Measurements from ENCODE around the gene LRRC72. TPM values are rescaled to one million over a fixed set of nuclear protein-coding genes. Genes with fewer than 3 reads are reported as not detected.
"Not testable (repeated sequence)": the region's sequence is repeated elsewhere in the genome, so short reads cannot be mapped to it uniquely, and the experiment has no call there.

Gene LRRC72
- total and polyA plus RNA-seq, 12 donors, result not detected

DNA sequence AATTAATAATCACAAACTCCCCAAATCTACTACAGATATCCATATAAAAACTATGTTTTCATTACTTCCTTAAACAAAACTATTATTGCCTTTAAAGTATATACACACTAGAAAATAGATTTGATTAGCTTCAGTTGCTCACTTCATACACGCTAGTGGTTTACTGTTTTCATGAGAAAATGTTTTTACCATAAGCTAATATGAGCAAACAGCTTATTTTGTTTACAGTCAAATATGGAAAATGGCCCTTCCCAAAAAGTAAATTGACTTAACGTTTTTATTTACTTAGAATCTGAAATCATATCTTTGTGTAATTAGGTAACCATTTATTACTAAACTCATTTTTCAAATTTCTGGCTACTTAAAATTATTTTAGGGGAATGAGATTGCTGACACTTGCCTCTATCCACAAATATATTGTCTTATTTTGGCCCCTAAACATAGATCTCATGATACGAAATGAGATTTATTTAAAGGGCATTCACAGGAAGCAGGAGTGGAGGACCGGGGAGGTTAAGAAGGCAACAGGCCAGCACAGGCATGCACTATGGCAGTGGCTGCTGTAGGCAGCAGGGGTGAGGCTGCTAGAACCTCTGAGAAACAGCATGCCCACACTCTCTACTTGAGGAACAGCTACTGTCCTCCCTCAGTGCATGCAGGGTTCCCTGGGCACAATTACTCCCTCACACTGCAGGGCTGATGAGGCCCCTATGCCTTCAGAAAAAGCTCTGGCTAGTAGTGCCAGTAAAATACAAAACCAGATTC, 31.5 kb upstream of the LRRC72 start:
- H3K4me1 ChIP-seq (replicated peaks in 1 of 2), result no peaks in the 10 kb centered on the region
- H3K4me3 ChIP-seq, result no peak overlapping the region
- H3K36me3 ChIP-seq (replicated peaks in 1 of 2), result no peaks in the 10 kb centered on the region
- TF ChIP-seq, protein P1, sequence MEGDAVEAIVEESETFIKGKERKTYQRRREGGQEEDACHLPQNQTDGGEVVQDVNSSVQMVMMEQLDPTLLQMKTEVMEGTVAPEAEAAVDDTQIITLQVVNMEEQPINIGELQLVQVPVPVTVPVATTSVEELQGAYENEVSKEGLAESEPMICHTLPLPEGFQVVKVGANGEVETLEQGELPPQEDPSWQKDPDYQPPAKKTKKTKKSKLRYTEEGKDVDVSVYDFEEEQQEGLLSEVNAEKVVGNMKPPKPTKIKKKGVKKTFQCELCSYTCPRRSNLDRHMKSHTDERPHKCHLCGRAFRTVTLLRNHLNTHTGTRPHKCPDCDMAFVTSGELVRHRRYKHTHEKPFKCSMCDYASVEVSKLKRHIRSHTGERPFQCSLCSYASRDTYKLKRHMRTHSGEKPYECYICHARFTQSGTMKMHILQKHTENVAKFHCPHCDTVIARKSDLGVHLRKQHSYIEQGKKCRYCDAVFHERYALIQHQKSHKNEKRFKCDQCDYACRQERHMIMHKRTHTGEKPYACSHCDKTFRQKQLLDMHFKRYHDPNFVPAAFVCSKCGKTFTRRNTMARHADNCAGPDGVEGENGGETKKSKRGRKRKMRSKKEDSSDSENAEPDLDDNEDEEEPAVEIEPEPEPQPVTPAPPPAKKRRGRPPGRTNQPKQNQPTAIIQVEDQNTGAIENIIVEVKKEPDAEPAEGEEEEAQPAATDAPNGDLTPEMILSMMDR (IDR thresholded peaks at IDR 0.05), result no peak
- no peak for TF ChIP-seq POLR2A (IDR thresholded peaks at IDR 0.05)
- no peaks in the 10 kb centered on the region for H3K9me3 ChIP-seq (replicated peaks in 1 of 3)
- WGBS, 4 donors, result 57 to 68% (median 65%) methylated on average over 4 of the region's 4 CpGs
- H3K27ac ChIP-seq, result no peak overlapping the region
- intact Hi-C loops (cut with DNase I), result no loop called here
- H3K27me3 ChIP-seq, result no peaks in the 10 kb centered on the region
- DNase-seq, result no peak

DNA sequence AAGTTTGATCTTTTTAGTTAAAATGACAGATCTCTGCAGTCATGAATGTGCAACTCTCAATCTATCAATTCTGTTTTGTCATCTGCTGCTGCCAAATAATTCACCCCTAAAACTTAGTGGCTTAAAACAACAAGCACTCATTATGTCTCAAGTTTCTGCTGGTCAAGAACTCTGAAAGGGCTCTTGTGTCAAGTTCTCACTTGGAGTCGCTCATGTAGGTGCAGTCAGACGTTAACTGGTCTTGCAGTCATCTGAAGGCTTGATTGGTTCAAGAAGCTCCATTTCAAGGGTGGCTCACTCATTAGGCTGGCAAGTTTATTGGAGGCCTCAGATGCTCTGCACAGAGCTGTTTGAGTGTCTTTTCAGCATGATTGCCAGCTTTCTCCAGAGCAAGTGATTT, 28.5 kb upstream of the LRRC72 start:
- Histone ChIP-seq H3K27me3 (no peaks in the 10 kb centered on the region), H3K36me3 (replicated peaks in 1 of 2) (no peaks in the 10 kb centered on the region), H3K4me3 (no peak overlapping the region), H3K4me1 (replicated peaks in 1 of 2) (no peaks in the 10 kb centered on the region), H3K9me3 (replicated peaks in 1 of 3) (no peaks in the 10 kb centered on the region), H3K27ac (no peak overlapping the region)
- no peak for DNase-seq
- 73 to 88% (median 74%) methylated on average over 2 of the region's 2 CpGs for WGBS, 4 donors
- intact Hi-C loops (cut with DNase I), result no loop called here
- TF ChIP-seq POLR2A (IDR thresholded peaks at IDR 0.05), result no peak
- TF ChIP-seq, protein P1 (IDR thresholded peaks at IDR 0.05), result no peak

DNA sequence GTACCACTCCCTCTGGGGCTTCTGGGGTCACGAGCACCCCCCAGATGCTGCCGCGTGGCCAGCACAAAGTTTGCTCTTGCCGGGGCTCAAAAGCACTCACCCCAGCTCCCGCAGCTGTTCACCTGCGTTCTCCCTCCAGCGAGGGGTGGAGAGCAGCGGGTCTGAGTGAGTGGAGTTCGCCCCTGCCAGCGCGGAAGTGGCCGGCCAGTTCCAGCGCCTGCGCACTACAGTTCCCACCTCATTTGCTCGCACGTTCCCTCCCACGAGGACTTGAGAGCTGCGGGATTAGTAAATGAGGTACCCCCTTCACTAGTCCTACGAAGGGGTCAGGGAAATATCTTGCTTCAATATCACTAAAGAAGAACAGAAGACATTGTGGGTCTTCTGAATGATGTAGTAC, 24.3 kb upstream of the LRRC72 start:
- intact Hi-C loops (cut with DNase I), result no loop called here
- H3K4me1 ChIP-seq (replicated peaks in 1 of 2), result no peaks in the 10 kb centered on the region
- no peaks in the 10 kb centered on the region for H3K9me3 ChIP-seq (replicated peaks in 1 of 3)
- 90 to 91% (median 91%) methylated on average over 18 to 19 of the region's 19 CpGs for WGBS, 4 donors
- H3K4me3 ChIP-seq, result no peak overlapping the region
- H3K36me3 ChIP-seq (replicated peaks in 1 of 2), result no peaks in the 10 kb centered on the region
- H3K27ac ChIP-seq, result no peak overlapping the region
- no peaks in the 10 kb centered on the region for H3K27me3 ChIP-seq
- DNase-seq, result no peak
- TF ChIP-seq, protein P1 (IDR thresholded peaks at IDR 0.05), result no peak
- no peak for TF ChIP-seq POLR2A (IDR thresholded peaks at IDR 0.05)

DNA sequence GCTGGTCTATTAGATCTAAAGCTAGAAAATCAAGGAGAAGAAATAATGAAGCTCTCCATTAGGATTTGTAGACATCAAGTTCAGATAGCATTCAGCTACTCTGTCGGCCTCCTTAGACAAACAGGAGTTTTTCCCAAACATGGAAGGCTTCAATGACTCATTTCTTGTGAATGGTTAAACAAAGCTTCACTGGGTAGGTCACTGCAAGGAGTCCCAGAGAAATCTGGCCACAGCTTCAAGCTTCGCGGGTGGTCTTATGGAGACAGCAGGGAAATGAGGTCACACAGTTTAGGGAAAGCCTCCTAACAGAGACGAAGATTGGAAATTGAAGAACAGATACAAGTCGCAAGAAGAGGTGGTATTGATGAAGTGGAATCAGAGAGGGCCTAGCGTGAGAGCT, 22.6 kb upstream of the LRRC72 start:
- TF ChIP-seq, protein P1 (IDR thresholded peaks at IDR 0.05), result no peak
- no peak for TF ChIP-seq POLR2A (IDR thresholded peaks at IDR 0.05)
- no peaks in the 10 kb centered on the region for H3K4me1 ChIP-seq (replicated peaks in 1 of 2)
- H3K4me3 ChIP-seq, result no peak overlapping the region
- H3K9me3 ChIP-seq (replicated peaks in 1 of 3), result no peaks in the 10 kb centered on the region
- H3K36me3 ChIP-seq (replicated peaks in 1 of 2), result no peaks in the 10 kb centered on the region
- WGBS, 4 donors, result 77 to 81% (median 80%) methylated on average over 6 of the region's 6 CpGs
- H3K27ac ChIP-seq, result no peak overlapping the region
- DNase-seq, result no peak
- no peaks in the 10 kb centered on the region for H3K27me3 ChIP-seq
- intact Hi-C loops (cut with DNase I), result no loop called here

DNA sequence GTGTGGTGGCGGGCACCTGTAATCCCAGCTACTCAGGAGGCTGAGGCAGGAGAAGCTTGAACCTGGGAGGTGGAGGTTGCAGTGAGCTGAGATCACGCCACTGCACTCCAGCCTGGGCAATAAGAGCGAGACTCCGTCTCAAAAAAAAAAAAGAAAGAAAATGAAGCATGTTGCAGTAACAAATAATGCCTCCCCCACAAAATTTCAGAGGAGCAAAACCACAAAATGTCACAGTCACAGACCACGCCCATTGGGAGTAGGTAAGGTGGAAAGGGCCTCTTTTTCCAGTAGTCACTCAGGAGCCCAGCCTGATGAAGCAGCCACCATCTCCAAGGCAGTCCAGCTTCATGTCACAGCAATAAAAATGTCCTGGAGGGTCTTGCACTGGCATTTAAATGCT, 20.2 kb upstream of the LRRC72 start:
- H3K4me1 ChIP-seq (replicated peaks in 1 of 2); H3K27ac ChIP-seq; H3K9me3 ChIP-seq (replicated peaks in 1 of 3); intact Hi-C loops (cut with DNase I); DNase-seq; H3K27me3 ChIP-seq; H3K4me3 ChIP-seq; H3K36me3 ChIP-seq (replicated peaks in 1 of 2): not testable (repeated sequence)
- 72 to 82% (median 77%) methylated on average over 5 of the region's 5 CpGs for WGBS, 4 donors
